ENCODE data around the gene PADI1. TPM values are rescaled to one million over a fixed set of nuclear protein-coding genes. Genes with fewer than 3 reads are reported as not detected.

The PADI1 gene
- total and polyA plus RNA-seq, 2 of the 8 experiments (the other 6 are each of a cell fraction or from before 2014, with no cell fraction given) = 0.20 to 0.30 TPM

DNA sequence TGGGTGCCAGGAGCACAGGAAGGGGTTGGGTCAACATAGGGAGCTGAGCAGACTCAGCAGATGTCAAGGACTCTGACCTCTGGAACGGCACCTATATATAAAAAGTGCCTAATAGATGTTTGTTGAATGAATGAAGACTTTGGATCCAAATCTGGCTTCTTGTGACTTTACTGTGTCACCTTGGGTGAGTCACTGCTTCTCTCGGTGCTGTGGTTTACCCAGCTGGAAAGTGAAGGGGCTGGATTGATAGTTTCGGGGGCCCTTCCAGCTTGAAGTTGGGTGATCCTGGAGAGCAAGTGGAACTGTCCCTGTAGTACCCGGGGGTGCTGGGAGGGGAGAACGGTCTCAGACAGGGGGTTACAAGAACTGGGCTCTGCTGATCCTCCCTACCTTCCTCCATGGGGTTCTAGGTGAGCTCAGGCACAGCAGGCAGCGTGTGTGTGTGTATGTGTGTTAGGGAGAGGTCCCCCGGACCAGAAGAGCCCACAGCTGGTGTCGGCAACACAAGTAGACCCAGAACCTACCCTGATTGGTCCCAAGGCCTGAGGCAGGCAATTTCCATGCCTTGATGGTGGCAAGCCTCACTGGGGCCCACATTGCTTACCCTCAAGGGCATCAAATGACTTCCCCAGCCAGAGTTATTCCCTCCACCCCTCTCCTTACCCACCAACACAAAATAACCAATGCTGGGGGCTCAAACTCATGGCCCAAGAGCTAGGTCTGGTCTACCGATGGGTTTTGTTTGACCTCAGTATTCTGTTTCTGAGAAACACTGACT, 5.5 kb upstream of the PADI1 start (continued):
- TF ChIP-seq MAFK (IDR thresholded peaks at IDR 0.05; ENCODE audit: low read depth, low read length) = no peak
